Activated CD4-positive, alpha-beta T cell treated with anti-CD3 and anti-CD28 coated beads, Interleukin-2, amount 10 ng/mL, durations not matched to agents 7 days and 5 days (primary cell): ENCODE measurements around the gene CMBL. TPM values are rescaled to one million over a fixed set of nuclear protein-coding genes. Genes with fewer than 3 reads are reported as not detected.
"Not testable (repeated sequence)": the region's sequence is repeated elsewhere in the genome, so short reads cannot be mapped to it uniquely, and the experiment has no call there.

Experiments used
- CTCF ChIA-PET: fragments of 350-600 bp; sonication (Branson Sonifier 250); formaldehyde crosslinking; loops from one replicate; lab custom pipeline; 2021; ENCODE audit warnings: antibody characterized with exemption; lab: Charles Lee
- POLR2A ChIA-PET: fragments of 350-600 bp; sonication (Branson Sonifier 250); formaldehyde crosslinking; loops from one replicate; lab custom pipeline; 2021; ENCODE audit warnings: antibody characterized with exemption; lab: Charles Lee
- DNase-seq: peaks from one replicate; pipeline ENCODE4 v3.0.0-alpha.2; 2020
- H3K27ac Mint-ChIP-seq: one replicate; pipeline ENCODE4 v1.8.0; 2021; ENCODE audit warnings: mild to moderate bottlenecking, moderate library complexity, mixed read lengths
- H3K27me3 Mint-ChIP-seq: one replicate; pipeline ENCODE4 v1.8.0; 2021; ENCODE audit warnings: mixed read lengths
- H3K36me3 Mint-ChIP-seq: one replicate; pipeline ENCODE4 v1.8.0; 2021; ENCODE audit warnings: low read depth, mixed read lengths
- H3K4me1 Mint-ChIP-seq: one replicate; pipeline ENCODE4 v1.8.0; 2021; ENCODE audit warnings: mixed read lengths
- H3K4me3 Mint-ChIP-seq: one replicate; pipeline ENCODE4 v1.8.0; 2021; ENCODE audit warnings: mild to moderate bottlenecking, moderate library complexity, mixed read lengths
- H3K9me3 Mint-ChIP-seq: one replicate; pipeline ENCODE4 v1.8.0; 2021; ENCODE audit warnings: mixed read lengths
- total RNA-seq, 2 experiments: library from RNA; stranded (reverse); gene quantifications; one replicate each; pipeline ENCODE4 v1.2.3, GENCODE V29; 2021

CMBL gene
- 1 to 10 TPM in 1 of 2 experiments, under 1 TPM in 1; 0.64 to 1.4 TPM for total RNA-seq

- Mint-ChIP-seq H3K9me3 (no peaks in the 10 kb centered on the region), H3K27me3 (peaks cover 41% of the 10 kb centered on the region), H3K27ac (no peak within 1 kb of the TSS), H3K4me3 (peak within 1 kb of the TSS; percentile 68), H3K4me1 (peaks cover 6% of the 10 kb centered on the region), H3K36me3 (no peaks in the 10 kb centered on the region)
- CTCF ChIA-PET: interaction anchor here (1.1 kb wide), 1 partner anchor 50 kb away, joined by 3 read pairs; no protein-coding TSS in a partner anchor
- DNase-seq: no peak
- POLR2A ChIA-PET: no interaction called here
These were observed at the start of gene CMBL for GRCh38 chr5:10307206-10308148. TSS of gene CMBL (minus strand) at chr5:10307902. CDS start at chr5:10290762, 17,140 bp downstream.

GRCh38 chr5:10355071-10355889 is 47.6 kb upstream of the CMBL start:
- ChIA-PET CTCF (interaction anchor here (1.5 kb wide), 1 partner anchor 272 kb away, joined by 4 read pairs; no protein-coding TSS in a partner anchor), POLR2A (no interaction called here)
- Mint-ChIP-seq H3K36me3 (peaks cover 7% of the 10 kb centered on the region), H3K27ac (peak overlapping the region; percentile 99), H3K4me1 (peaks cover 42% of the 10 kb centered on the region), H3K27me3 (no peaks in the 10 kb centered on the region), H3K9me3 (no peaks in the 10 kb centered on the region), H3K4me3 (peak overlapping the region; percentile 98)
- DNase-seq: peak; percentile 46

DNA sequence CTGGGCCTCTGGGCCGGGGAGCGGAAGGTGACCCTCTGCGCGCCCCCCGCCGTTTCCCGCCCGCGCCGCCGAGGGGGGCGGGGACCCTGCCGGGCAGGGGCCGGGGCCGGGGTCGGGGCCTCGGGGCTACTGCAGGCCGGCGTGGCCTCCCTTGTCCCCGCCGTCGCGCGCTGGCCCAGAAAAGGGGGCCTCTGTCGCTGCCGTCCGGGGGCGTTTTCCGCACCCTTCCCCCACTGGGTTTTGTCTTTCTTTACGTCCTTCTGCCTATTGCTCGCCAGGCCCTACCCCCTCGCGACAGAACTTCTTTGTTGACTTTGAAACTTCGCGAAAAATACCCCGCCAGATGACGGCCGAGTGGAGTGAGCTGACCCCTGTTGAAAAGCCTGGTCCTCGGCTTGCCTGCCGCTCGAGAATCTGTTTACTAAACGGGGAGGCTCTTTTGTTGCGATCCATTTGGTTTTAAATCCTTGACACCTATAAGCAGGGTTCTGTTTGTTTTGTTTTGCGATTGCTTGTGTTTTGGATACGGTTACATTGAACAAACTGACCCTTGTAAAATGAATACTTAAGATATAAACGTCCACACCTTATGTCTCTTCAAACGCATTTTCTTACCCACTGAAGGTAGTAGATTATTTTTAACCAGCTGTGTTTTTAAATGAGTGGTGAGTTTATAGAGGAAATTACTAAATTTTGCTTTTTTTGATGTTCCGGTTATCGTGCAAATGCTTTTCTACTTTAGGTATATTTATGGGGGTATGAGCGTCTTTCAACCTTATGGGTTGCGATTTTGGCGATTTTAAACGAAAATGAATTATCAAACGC is 46.6 kb upstream of the CMBL start:
- no peaks in the 10 kb centered on the region for H3K27me3 Mint-ChIP-seq
- peak overlapping the region; percentile 98 for H3K4me3 Mint-ChIP-seq
- peaks cover 7% of the 10 kb centered on the region for H3K36me3 Mint-ChIP-seq
- DNase-seq: peak; percentile 48
- POLR2A ChIA-PET: interaction anchor here (0.5 to 0.6 kb wide), 2 partner anchors 29 to 104 kb away, joined by 3 to 4 read pairs; partner anchors contain the start of genes ATPSCKMT and CCT5
- H3K9me3 Mint-ChIP-seq: no peaks in the 10 kb centered on the region
- H3K27ac Mint-ChIP-seq: peak overlapping the region; percentile 99
- CTCF ChIA-PET: interaction anchor here (0.5 to 1.6 kb wide), 4 partner anchors 10 to 303 kb away, joined by 3 to 6 read pairs (median 4); no protein-coding TSS in a partner anchor
- peaks cover 42% of the 10 kb centered on the region for H3K4me1 Mint-ChIP-seq

DNA sequence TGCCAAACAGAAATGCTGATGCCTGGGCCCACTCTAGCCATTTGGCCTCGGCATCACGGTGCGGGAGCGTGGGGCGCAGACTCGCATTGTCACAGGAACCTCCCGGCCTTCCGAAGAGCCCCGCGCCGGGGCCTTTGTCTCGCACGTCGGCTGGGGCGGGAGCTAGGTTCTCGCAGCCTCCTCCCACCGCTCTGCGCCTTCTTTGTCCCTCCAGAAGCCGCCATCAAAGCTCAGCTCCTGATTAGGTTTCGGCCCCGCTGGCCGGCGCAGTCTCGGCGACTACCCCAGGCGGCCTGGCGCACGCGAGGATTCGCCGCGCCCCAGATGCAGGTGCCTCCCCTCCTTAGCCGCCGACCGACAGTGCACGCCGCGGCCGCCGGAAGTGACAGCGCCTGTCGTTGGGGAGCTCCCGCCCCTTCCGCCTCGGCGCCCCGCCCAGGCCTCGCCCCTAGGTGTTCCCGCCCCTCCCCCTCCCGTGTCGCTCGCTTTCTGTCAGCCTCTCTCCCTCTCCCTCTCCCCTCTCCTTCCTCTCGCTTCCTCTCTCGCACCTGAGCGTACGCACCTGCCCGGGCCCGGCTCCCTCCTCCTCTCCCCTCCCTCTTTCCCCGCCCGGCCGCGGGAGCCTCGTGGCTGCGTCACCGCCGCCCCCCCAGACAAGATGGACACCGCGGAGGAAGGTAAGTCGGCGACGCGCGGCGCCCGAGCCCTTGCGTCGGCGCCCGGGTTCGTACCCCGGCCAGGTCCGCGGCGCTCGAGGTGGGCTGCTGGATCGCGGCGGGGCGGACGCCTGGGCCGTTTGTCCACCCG is 45.7 kb upstream of the CMBL start, which contains the start of gene MARCHF6:
Gene MARCHF6, plus strand, starts transcription at position 455 of the 807 bp plus-strand sequence. Its CDS starts 204 bp downstream, at position 659.
- peak within 1 kb of the TSS; percentile 98 for H3K4me3 Mint-ChIP-seq
- H3K27ac Mint-ChIP-seq: peak within 1 kb of the TSS; percentile 99
- H3K36me3 Mint-ChIP-seq: peaks cover 7% of the 10 kb centered on the region
- H3K9me3 Mint-ChIP-seq: no peaks in the 10 kb centered on the region
- CTCF ChIA-PET: interaction anchor here (0.5 to 1.7 kb wide), 3 partner anchors 11 to 304 kb away, joined by 3 to 6 read pairs (median 4); no protein-coding TSS in a partner anchor
- H3K4me1 Mint-ChIP-seq: peaks cover 39% of the 10 kb centered on the region
- peak; percentile 95 for DNase-seq
- H3K27me3 Mint-ChIP-seq: no peaks in the 10 kb centered on the region
- POLR2A ChIA-PET: interaction anchor here (0.5 to 0.6 kb wide), 2 partner anchors 29 to 103 kb away, joined by 3 to 4 read pairs; partner anchors contain the start of genes ATPSCKMT and CCT5

GRCh38 chr5:10352430-10353240 is 44.9 kb upstream of the CMBL start:
- Mint-ChIP-seq H3K9me3 (no peaks in the 10 kb centered on the region), H3K27ac (peak overlapping the region; percentile 97), H3K4me1 (peaks cover 33% of the 10 kb centered on the region), H3K4me3 (peak overlapping the region; percentile 84), H3K36me3 (peaks cover 2% of the 10 kb centered on the region), H3K27me3 (no peaks in the 10 kb centered on the region)
- ChIA-PET CTCF (interaction anchor here (1.6 to 1.7 kb wide), 2 partner anchors 11 to 15 kb away, joined by 4 to 6 read pairs; no protein-coding TSS in a partner anchor), POLR2A (no interaction called here)
- no peak for DNase-seq

DNA sequence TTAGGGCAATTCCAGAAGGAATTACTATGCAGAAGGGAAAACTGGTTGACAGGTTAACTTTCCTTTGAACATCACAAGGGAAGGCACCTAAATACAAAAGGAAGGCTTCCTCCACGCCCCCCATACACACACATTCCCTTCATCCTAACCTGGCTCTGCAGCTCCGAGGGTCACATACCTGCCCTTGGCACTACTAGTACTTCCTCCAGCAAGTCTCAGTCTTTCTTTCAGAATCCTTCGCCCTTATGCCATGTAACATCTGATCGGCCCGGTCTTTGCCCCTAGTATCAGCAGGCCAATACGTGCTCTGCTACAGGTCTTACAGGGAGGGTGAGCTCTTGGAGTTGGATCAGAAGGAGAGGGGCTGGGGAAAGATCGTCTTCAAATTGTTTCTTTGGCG is 44.2 kb upstream of the CMBL start:
- Mint-ChIP-seq H3K4me3 (peak overlapping the region; percentile 84), H3K9me3 (no peaks in the 10 kb centered on the region), H3K4me1 (peaks cover 28% of the 10 kb centered on the region), H3K36me3 (peaks cover 2% of the 10 kb centered on the region), H3K27me3 (no peaks in the 10 kb centered on the region), H3K27ac (no peak overlapping the region)
- ChIA-PET POLR2A (no interaction called here), CTCF (interaction anchor here (1.7 kb wide), 1 partner anchor 16 kb away, joined by 4 read pairs; no protein-coding TSS in a partner anchor)
- no peak for DNase-seq

DNA sequence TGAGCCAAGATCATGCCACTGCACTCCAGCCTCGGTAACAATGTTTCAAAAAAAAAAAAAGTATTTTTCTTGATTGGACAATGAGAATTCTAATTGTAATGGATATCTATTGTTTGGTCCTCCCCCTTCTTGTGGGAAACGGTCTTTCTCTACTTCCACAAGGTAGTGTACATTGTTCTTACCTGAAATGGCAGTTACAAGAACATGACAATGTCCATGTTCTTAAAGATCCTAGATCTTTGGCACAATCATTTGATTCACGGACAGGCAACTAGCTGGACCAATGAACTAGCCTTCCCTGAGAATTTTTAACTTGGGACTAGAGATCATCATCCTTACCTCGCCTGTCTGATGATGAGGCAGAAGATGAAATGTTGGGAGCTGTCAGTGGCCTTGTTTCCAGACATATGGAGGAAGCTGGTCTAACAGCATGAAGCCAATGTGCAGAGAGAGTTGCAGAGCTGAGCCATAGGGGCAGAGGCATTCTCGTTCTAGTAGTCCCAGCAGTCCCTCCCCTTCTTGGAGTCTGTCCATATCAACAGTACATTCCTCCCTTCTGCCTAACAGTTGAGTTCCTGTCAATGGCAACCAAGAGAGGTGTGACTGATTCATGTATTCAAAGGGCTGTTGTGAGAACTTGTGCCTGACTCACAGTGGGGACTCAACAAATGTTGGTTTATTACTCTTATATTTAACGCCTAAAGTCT is 43.6 kb upstream of the CMBL start:
- no peak for DNase-seq
- Mint-ChIP-seq H3K27me3 (no peaks in the 10 kb centered on the region), H3K9me3 (no peaks in the 10 kb centered on the region), H3K4me1 (peaks cover 25% of the 10 kb centered on the region), H3K27ac (no peak overlapping the region), H3K36me3 (peaks cover 2% of the 10 kb centered on the region), H3K4me3 (no peak overlapping the region)
- ChIA-PET POLR2A (no interaction called here), CTCF (no interaction called here)

DNA sequence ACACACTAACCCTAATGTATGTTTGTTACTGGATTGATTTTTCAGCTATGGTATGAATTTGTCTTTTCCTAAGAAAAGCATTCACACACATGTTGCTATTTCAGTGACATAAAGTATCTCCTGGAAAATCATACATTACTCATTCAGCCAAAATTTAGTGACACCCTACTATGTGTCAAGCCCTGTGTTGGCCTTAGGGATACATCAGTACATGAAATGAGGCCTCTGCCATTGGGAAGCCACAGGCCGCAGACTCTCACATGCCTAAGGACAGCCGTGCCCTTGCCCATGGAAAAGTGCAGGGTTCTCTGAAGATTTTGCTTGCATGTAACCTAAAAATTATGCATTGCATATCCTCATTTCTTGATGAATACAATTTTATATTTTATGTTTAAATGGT is 40.6 kb upstream of the CMBL start:
- POLR2A ChIA-PET: no interaction called here
- Mint-ChIP-seq H3K9me3 (no peaks in the 10 kb centered on the region), H3K4me3 (no peak overlapping the region), H3K27ac (no peak overlapping the region), H3K27me3 (no peaks in the 10 kb centered on the region), H3K4me1 (peaks cover 13% of the 10 kb centered on the region), H3K36me3 (no peaks in the 10 kb centered on the region)
- CTCF ChIA-PET: no interaction called here
- DNase-seq: no peak

DNA sequence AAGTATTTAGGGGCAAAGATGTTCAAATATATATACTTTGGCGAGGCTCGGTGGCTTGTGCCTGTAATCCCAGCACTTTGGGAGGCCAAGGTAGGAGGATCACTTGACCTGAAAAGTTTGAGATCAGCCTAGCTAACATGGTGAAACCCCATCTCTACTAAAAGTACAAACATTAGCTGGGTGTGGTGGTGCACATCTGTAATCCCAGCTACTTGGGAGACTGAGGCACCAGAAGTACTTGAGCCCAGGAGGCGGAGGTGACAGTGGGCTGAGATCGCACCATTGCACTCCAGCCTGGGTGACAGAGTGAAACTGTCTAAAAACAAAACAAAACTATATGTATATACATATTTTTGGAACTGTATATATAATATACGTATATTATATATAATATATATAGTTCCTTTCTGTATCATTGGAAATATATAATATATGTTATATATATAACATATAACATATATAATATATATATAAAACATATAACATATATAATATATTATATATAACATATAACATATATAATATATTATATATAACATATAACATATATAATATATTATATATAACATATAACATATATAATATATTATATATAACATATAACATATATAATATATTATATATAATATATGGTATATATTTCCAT is 36.9 kb upstream of the CMBL start:
- H3K4me3 Mint-ChIP-seq, H3K9me3 Mint-ChIP-seq, H3K4me1 Mint-ChIP-seq, DNase-seq, H3K27ac Mint-ChIP-seq, CTCF ChIA-PET, H3K36me3 Mint-ChIP-seq, H3K27me3 Mint-ChIP-seq: not testable (repeated sequence)
- POLR2A ChIA-PET: interaction anchor here (0.6 kb wide), 1 partner anchor 93 kb away, joined by 4 read pairs; no protein-coding TSS in a partner anchor

- DNase-seq: no peak
- no peak overlapping the region for H3K4me3 Mint-ChIP-seq
- no peaks in the 10 kb centered on the region for H3K9me3 Mint-ChIP-seq
- no peaks in the 10 kb centered on the region for H3K4me1 Mint-ChIP-seq
- no peaks in the 10 kb centered on the region for H3K36me3 Mint-ChIP-seq
- no peaks in the 10 kb centered on the region for H3K27me3 Mint-ChIP-seq
- H3K27ac Mint-ChIP-seq: no peak overlapping the region
- CTCF ChIA-PET: no interaction called here
- POLR2A ChIA-PET: no interaction called here
These were observed 35.8 kb upstream of the CMBL start for GRCh38 chr5:10343486-10343885.
